T-helper 1 cell treated with Interleukin-12 subunit alpha and Interleukin-12 subunit beta and Interleukin-4 antibody, amounts not matched to agents 30 μg/mL and 1 μg/mL, for 36 hours (primary cell): Measurements from ENCODE around the gene ETV6.

Experiments used
- H3K27ac Mint-ChIP-seq: one replicate; pipeline ENCODE4 v1.8.0; 2021; ENCODE audit warnings: mild to moderate bottlenecking, mixed read lengths
- H3K27me3 Mint-ChIP-seq: one replicate; pipeline ENCODE4 v1.8.0; 2021; ENCODE audit warnings: low read depth, mixed read lengths
- H3K36me3 Mint-ChIP-seq: one replicate; pipeline ENCODE4 v1.8.0; 2021; ENCODE audit warnings: low read depth, mixed read lengths
- H3K4me1 Mint-ChIP-seq: one replicate; pipeline ENCODE4 v1.8.0; 2021; ENCODE audit warnings: low read depth, mixed read lengths
- H3K4me3 Mint-ChIP-seq: one replicate; pipeline ENCODE4 v1.8.0; 2021; ENCODE audit warnings: mild to moderate bottlenecking, moderate library complexity, mixed read lengths
- H3K9me3 Mint-ChIP-seq: one replicate; pipeline ENCODE4 v1.8.0; 2021; ENCODE audit warnings: mixed read lengths

The ETV6 gene

GRCh38 chr12:11941606-11942337 lies 292.3 kb downstream of the ETV6 start:
- Mint-ChIP-seq H3K27ac (no peak overlapping the region), H3K9me3 (peaks cover 5% of the 10 kb centered on the region), H3K36me3 (peaks cover 6% of the 10 kb centered on the region), H3K4me1 (peaks cover 3% of the 10 kb centered on the region), H3K4me3 (no peak overlapping the region), H3K27me3 (no peaks in the 10 kb centered on the region)

GRCh38 chr12:11943919-11944700 lies 294.6 kb downstream of the ETV6 start:
- Mint-ChIP-seq H3K36me3 (peaks cover 6% of the 10 kb centered on the region), H3K9me3 (peaks cover 5% of the 10 kb centered on the region), H3K27ac (no peak overlapping the region), H3K4me3 (no peak overlapping the region), H3K4me1 (peaks cover 11% of the 10 kb centered on the region), H3K27me3 (no peaks in the 10 kb centered on the region)
